Measurements from ENCODE around the gene TMEM143.
"Not testable (repeated sequence)": the region's sequence is repeated elsewhere in the genome, so short reads cannot be mapped to it uniquely, and the experiment has no call there.

Gene TMEM143

DNA sequence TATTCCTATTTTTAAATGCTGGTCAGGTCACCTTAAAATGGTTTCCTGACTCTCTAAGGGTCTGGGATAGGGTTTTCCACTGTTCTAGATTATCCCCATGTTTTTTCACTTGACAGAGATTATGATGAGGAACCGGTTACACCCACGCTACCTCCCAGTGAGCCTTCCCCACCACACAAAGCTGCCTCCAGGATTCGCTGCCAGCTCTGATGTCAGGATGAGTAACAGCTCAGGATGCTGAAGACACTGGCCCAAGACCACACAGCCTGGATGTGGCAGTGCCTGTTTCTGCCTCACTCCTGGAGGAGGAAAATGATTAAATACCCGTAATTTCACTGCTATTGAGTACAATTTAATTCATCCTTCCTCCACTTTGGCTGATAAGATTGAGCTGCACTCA is 70.9 kb downstream of the TMEM143 start:
- no peak for DNase-seq

DNA sequence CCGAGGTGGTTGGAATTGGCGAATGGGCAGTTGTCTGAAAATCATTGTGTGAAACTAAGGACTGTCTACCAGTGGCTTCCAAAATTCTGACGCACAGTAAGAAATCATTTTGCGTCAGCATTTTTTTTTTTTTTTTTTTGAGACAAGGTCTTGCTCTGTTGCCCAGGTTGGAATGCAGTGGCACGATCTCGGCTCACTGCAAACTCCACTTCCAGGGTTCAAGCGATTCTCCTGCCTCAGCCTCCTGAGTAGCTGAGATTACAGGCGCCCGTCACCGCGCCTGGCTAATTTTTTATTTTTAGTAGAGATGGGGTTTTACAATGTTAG is 72.3 kb downstream of the TMEM143 start:
- not testable (repeated sequence) for DNase-seq

DNA sequence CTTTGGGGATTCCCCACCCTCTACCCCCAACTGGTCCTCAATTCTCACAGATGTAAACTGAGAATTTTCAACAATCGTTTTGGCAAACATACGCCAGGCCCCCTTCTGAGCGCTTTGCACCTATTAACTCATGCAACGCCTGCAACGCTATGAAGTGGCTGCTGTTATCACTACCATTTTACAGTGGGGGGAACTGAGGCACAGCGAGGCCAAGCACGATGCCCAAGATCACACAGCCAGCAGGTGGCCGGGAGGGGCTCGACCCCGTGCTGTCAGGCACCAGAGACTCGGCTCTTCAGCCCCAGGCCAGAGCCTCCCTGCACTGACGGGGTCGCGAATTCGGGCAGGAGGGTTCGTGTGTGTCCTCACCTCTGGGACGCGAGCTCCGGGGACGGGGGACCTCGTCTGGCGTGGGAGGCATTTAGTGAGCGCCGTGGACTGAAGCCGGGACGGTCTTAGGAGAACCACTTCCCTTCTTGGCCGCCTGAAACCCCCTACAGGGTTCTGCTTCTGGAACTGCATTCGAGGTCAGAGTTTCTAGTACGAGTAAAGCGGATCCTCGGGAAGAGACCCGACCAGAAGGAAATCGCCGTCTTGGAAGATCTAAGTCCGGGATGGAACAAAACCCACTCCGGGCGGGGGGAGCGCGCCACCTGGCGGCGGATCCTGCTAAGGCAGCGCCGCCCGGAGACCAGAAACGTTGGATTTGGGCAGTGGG is 72.8 kb downstream of the TMEM143 start:
- DNase-seq = peak in 12 of 14 donors; percentile 12 to 80 (median 46)

DNA sequence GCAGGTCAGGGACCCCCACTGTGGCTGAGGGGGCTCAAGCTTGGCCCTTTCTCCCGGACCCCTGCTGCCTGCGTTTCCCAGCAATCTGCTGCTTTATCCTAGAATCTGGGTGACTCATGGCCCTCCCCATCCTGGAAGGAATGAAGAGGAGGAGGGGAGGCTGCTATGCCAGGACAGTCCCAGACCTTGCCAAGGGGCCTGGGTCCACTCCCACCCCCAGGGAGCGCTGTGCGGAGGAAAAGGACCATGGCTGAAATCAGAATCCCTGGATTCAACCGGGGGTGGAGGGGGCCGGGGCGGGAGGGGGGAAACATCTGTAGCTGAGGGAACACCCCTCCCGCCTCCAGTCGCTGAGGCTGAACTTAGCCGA is 73.4 kb downstream of the TMEM143 start:
- DNase-seq = peak in 2 of 14 donors; percentile 17 to 64

DNA sequence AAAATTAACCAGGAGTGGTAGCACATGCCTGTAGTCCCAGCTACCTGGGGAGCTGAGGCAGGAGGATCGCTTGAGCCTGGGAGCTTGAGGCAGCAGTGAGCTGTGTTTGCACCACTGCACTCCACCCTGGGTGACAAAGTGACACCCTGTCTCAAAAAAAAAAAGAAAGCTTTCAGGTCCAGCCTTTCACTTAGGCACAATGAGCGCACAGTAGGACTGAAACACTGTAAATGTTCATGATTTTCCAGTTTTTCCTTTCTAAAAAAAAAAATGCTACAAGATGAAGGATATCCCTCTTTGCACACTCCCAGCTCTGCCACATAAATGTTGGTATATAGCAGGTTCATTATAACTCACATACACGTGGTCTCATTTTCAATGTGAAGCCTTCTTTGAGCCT is 76.0 kb downstream of the TMEM143 start:
- DNase-seq = no peak

DNA sequence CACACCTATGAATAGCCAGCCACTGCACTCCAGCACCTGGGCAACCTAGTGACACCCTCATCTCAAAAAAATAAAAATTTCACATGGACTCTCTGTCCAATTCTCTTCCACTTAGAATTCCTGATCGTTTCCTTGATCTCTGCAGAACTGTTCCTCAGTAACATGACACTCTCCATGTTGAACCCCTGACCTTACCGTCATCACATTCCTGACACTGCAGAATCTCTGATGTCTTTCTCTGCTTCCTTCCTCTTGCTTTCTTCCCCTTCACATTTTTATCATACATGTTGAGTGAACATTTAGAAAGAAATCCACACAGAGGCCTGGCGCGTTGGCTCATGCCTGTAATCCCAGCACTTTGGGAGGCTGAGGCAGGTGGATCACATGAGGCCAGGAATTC is 78.8 kb downstream of the TMEM143 start:
- DNase-seq = no peak

DNA sequence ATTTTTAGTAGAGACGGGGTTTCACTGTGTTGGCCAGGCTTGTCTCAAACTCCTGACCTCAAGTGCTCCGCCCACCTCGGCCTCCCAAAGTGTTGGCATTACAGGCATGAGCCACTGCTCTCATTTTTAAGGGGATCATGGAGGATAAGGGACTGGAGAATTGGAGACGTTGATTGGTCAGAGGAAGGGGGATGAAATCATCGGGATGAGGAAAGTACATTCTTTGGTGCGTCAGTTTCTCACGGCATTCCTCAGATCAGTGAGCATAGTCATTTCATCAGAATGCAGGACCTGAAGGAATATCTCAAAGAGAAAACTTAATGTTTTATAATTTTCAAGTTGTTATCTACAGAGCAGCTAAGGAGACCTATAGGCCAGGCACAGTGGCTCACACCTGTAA is 79.8 kb downstream of the TMEM143 start:
- DNase-seq = no peak

All from C1 segment of cervical spinal cord (tissue), 14 donors.